Epidermal melanocyte (primary cell): Measurements from ENCODE around the gene R3HDM1.
"Not testable (repeated sequence)": the region's sequence is repeated elsewhere in the genome, so short reads cannot be mapped to it uniquely, and the experiment has no call there.

ENCODE experiments used
- DNase-seq: peaks from one replicate; pipeline ENCODE4 v3.0.0; 2011; ENCODE audit warnings: low spot score; ENCODE audit not compliant: insufficient read length

R3HDM1 gene

GRCh38 chr2:135531231-135532197 lies at the start of gene R3HDM1:
Gene R3HDM1 (plus strand): TSS chr2:135531484. CDS start chr2:135604846, 73,362 bp downstream.
- peak; percentile 95 for DNase-seq

GRCh38 chr2:135485441-135485840 lies 45.8 kb upstream of the R3HDM1 start:
- DNase-seq = no peak

- DNase-seq = no peak
Observed at GRCh38 chr2:135490376-135490775, 40.9 kb upstream of the R3HDM1 start.

- no peak for DNase-seq
Observed at GRCh38 chr2:135494503-135494902, 36.8 kb upstream of the R3HDM1 start.

DNA sequence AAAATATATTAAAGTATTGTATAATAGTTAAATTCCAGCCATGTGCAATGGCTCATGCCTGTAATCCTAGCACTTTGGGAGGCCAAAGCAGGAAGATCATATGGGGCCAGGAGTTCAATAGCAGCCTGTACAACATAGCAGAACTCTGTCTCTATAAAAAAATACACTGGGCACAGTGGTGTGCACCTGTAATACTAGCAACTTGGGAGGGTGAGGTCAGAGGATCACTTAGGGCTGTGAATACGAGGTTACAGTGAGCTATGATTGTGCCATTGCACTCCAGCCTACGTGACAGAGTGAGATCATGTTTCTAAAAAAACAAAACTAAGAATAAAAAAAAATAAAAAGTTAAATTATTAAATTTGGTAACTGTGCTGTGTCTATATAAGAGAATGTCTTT lies 36.4 kb upstream of the R3HDM1 start:
- no peak for DNase-seq

- DNase-seq = not testable (repeated sequence)
Observed at GRCh38 chr2:135498588-135498987, 32.7 kb upstream of the R3HDM1 start.

- no peak for DNase-seq
Observed at GRCh38 chr2:135504811-135505210, 26.5 kb upstream of the R3HDM1 start.

- no peak for DNase-seq
Observed at GRCh38 chr2:135510577-135510976, 20.7 kb upstream of the R3HDM1 start.

DNA sequence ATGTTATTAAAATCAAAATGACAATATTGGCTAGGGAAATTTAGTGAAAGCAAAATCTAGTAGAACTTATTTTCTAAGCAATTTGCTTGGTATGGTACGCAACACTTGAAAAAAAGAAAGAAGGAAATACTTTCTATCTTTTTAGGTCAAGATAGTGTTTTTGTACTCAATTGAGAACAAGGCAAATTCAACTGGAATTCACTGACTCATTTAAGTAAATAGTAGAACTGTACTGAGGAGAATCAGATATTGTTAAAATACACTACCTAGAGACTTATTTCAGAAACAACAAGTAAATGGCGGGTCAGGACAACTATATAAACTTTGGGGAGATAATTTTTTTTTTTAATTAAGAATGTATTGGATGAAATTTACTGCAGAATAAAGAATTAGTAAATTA lies 19.2 kb upstream of the R3HDM1 start:
- no peak for DNase-seq

- DNase-seq = no peak
Observed at GRCh38 chr2:135525786-135526185, 5.5 kb upstream of the R3HDM1 start.

- DNase-seq = no peak
Observed at GRCh38 chr2:135528006-135528405, 3.3 kb upstream of the R3HDM1 start.

DNA sequence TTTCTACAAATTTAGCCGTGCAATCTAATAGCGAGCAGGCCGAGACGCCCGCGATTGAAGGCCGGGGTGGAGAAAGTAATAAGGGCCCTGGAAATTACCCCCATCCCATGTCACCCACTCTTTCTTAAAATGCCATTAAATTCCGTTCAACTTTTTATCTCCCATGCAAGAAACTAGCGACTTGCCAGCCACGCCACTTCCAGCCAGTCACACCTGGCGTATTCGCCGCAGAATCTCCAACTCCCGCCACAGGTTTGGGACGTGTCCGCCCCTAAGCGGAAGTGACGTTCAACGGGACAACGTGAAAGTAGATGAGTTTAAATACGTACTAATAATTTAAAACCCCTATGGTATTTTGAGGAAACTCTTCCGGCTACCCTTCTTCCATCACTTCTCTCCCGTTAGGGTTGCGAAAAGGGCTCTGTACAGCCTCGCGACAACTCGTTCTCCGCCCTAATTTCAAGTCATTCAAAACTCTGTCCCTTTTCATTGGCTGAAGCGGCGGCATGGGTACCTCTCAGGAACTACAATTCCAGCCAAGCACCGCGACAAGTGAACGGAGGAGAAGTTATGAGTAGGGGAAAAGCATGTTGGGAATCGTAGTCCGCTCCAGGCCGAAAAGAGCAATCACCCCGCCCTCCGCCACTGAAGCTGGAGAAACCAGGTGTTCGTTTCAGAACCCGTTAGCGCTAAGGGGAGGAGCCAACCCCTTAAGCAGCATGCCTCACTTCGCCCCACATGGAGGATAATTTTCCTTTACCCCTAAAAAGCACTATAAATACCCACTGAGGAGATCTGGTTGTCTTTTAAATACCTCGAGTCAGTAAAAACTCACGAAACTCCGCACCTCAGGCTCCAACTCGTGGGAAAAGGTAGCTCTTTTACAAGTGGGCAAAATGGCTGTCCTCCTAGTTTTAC lies 712 bp upstream of the R3HDM1 start, which contains the start of gene ZRANB3:
Gene ZRANB3 (minus strand): TSS at position 906 of the 918 bp plus-strand sequence.
- peak; percentile 77 for DNase-seq

DNA sequence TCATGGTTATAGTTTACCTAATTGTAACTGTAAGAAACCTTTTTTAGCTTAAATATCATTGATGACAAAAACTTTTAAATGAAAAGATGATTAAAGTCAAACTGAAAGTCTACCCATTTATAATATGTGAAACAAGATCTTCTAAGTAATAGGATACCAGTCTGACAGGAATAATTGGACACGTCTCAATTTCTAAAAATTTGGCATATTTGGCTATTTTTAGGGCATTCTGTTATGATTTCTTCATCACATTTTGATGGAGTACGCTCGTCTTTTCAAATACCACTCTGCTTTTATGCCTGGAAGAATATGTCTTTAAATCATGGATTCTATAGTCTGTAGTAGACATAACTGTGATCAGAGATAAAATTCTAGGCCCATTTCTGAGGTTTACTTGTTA lies 1.3 kb downstream of the R3HDM1 start:
- no peak for DNase-seq

GRCh38 chr2:135533545-135533944 lies 2.3 kb downstream of the R3HDM1 start:
- DNase-seq = not testable (repeated sequence)

GRCh38 chr2:135546436-135546835 lies 15.2 kb downstream of the R3HDM1 start:
- DNase-seq = no peak

DNA sequence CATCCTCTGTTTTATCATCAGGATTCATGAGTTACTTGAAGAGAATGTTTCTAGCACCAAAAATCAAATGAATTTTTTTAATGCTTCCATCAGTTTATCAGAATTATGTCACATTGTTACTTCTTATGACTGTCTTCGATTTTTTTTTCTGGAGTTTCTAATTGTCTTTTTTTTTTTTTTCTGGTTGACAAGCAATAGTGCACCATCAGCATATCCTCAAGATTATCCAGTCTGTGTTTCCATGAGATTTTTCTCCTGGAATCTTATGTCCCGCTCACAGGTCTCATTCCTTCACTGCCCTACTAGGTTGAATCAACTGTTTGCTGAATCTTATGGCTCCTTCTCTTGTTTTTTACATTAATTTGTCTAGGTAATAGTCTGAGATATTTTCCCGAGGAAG lies 16.0 kb downstream of the R3HDM1 start:
- DNase-seq = no peak

DNA sequence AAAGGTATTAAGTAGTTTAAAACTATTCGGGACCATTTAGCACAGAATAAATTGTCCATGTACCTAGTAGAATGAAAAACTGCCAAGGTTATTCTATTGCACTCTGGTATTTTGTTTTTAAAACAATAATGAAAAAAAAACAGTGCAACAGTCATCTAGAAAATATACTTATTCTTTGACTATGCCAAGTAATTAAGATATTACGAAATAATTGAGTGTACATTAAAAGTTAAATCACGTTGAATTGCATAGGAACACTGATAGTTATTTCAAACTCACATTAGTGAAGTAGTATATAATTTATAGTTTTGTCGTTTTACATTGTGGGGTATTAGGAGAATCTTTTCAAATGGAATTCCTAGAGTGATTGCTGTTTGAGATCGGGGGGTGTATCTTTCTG lies 20.1 kb downstream of the R3HDM1 start:
- DNase-seq = no peak

DNA sequence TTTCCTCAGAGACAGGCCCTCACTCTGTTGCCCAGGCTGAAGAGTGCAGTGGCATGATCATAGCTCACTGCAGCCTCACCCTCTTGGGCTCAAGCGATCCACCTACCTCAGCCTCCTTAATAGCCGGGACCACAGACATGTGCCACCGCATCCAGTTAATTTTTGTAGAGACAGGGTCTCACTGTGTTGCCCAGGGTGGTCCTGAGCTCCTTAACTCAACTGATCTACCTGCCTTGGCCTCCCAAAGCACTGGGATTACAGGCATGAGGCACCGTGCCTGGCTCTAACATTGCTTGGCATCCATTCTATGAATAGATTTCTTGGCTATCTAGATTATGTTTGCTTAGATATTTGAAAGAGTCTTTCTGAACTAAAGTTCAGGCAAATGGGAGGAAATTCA lies 21.6 kb downstream of the R3HDM1 start:
- no peak for DNase-seq

- DNase-seq = no peak
Observed at GRCh38 chr2:135555311-135555710, 24.0 kb downstream of the R3HDM1 start.

DNA sequence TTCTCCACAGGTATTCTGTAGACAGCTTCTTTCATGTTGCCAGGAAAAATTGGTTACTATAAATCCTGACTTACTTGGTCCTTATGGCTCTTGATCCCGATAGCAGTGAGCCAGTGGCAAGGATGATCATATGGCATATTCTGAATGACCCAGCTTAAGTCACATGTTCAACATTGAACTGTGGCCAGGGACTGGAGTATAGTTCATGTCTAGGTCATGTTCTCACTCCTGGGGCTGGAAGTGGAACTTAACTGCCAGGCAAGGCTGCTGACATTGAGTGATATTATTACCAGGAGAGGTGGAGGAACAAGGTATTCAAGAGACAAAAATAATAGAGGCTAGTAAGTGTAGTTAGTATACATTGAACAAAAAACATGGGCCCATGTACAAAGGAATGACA lies 26.2 kb downstream of the R3HDM1 start:
- no peak for DNase-seq

DNA sequence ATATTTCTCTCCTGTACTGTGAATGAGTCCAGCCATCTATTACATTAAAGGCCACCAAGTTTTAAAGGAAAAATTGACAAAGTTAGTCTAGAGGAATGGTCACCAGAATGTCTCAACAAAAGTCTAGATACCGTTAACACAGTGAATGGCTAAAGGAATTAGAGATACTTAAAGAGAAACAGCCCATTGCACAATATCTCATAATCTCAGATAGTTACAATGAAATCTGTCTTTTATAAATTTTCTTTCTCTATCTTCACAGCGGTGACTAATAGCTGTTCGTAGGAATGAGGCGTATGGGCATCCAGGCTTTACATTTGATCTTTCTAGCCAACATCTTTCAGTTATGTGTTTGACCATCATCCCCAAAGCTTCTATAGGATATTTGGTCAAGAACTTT lies 30.6 kb downstream of the R3HDM1 start:
- no peak for DNase-seq

DNA sequence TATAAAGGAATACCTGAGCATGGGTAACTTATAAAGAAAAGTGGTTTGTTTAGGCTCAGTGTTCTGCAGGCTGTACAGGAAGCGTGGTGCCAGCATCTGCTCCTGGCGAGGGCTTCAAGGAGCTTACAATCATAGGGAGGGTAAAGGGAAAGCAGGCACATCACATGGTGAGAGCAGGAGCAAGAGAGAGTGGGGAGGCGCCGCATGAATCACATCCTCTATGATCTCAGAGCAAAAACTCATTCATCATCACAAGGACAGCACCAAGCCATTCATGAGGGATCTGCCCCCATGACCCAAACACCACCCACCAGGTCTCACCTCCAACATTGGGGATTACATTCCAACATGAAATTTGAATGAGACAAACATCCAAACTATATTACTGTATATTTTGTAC lies 32.5 kb downstream of the R3HDM1 start:
- DNase-seq = no peak
